GM12878 (cell line): Measurements from ENCODE around the gene NELFB. TPM values are rescaled to one million over a fixed set of nuclear protein-coding genes. Genes with fewer than 3 reads are reported as not detected.

Experiments
- BRCA1 ChIP-seq: IDR thresholded peaks from 2 replicates; pipeline ENCODE4 v1.6.1; 2011; ENCODE audit warnings: low read depth, low read length, improper control_type of control experiment
- CBX3 ChIP-seq: fragments of 200-600 bp; sonication (generic); IDR thresholded peaks from 2 replicates; pipeline ENCODE4 v1.6.1; 2016; ENCODE audit warnings: low read depth, borderline replicate concordance
- CEBPZ ChIP-seq: fragments of 150-350 bp; IDR thresholded peaks from 2 replicates; pipeline ENCODE4 v1.6.1; 2016; ENCODE audit warnings: low read depth, low read length
- CTCF ChIP-seq, 3 experiments: IDR thresholded peaks in 2 of 3; conservative IDR thresholded peaks in 1 of 3; 2 replicates each; pipeline ENCODE4 v1.5.1; 2011; ENCODE audit warnings: low read depth in 3 of 3, low read length in 3 of 3, mild to moderate bottlenecking in 3 of 3, control low read depth in 2 of 3, moderate library complexity in 2 of 3, inconsistent platforms in 1 of 3, mixed read lengths in 1 of 3; ENCODE audit not compliant: control insufficient read depth in 2 of 3, insufficient read depth in 1 of 3; ENCODE audit errors: extremely low read depth in 1 of 3
- FOXK2 ChIP-seq: fragments of 450-650 bp; IDR thresholded peaks from 2 replicates; pipeline ENCODE4 v1.6.1; 2017; ENCODE audit warnings: mild to moderate bottlenecking, moderate library complexity
- HCFC1 ChIP-seq: fragments of 150-350 bp; IDR thresholded peaks from 2 replicates; pipeline ENCODE4 v1.6.1; 2014; ENCODE audit warnings: low read length
- IKZF1 ChIP-seq: fragments of 450-650 bp; conservative IDR thresholded peaks from 2 replicates; pipeline ENCODE4 v1.6.1; 2017; ENCODE audit warnings: antibody characterized with exemption, mild to moderate bottlenecking
- IKZF2 ChIP-seq, 2 experiments: fragments of 450-650 bp; IDR thresholded peaks; 2 replicates each; pipeline ENCODE4 v1.6.1; 2017; ENCODE audit warnings: mild to moderate bottlenecking in 2 of 2, moderate library complexity in 2 of 2
- IRF3 ChIP-seq: fragments of 450-650 bp; IDR thresholded peaks from 2 replicates; pipeline ENCODE4 v1.6.1; 2014; ENCODE audit warnings: mild to moderate bottlenecking
- IRF5 ChIP-seq: fragments of 450-650 bp; IDR thresholded peaks from 2 replicates; pipeline ENCODE4 v1.6.1; 2017; ENCODE audit warnings: borderline replicate concordance
- NFXL1 ChIP-seq: fragments of 450-650 bp; IDR thresholded peaks from 2 replicates; pipeline ENCODE4 v1.6.1; 2017; ENCODE audit warnings: antibody characterized with exemption, mild to moderate bottlenecking, borderline replicate concordance
- NFYB ChIP-seq: IDR thresholded peaks from 2 replicates; pipeline ENCODE4 v1.6.1; 2011; ENCODE audit warnings: low read depth, mild to moderate bottlenecking, low read length, improper control_type of control experiment, moderate library complexity; ENCODE audit not compliant: insufficient read depth
- NKRF ChIP-seq: fragments of 450-650 bp; conservative IDR thresholded peaks from 2 replicates; pipeline ENCODE4 v1.6.1; 2017; ENCODE audit warnings: mild to moderate bottlenecking, moderate library complexity
- NR2F1 ChIP-seq: fragments of 450-650 bp; conservative IDR thresholded peaks from 2 replicates; pipeline ENCODE4 v1.6.1; 2017; ENCODE audit warnings: mild to moderate bottlenecking
- NRF1 ChIP-seq: conservative IDR thresholded peaks from 2 replicates; pipeline ENCODE4 v1.6.1; 2011; ENCODE audit warnings: mild to moderate bottlenecking, low read depth, low read length, improper control_type of control experiment
- PML ChIP-seq: IDR thresholded peaks from 2 replicates; pipeline ENCODE4 v1.6.1; 2012; ENCODE audit warnings: low read length, inconsistent platforms
- POLR2AphosphoS2 ChIP-seq: IDR thresholded peaks from 2 replicates; pipeline ENCODE4 v1.6.1; 2011; ENCODE audit warnings: low read depth, mild to moderate bottlenecking, low read length, improper control_type of control experiment, moderate library complexity
- RB1 ChIP-seq: fragments of 450-650 bp; formaldehyde crosslinking; IDR thresholded peaks from 2 replicates; pipeline ENCODE4 v1.6.1; 2017; ENCODE audit warnings: mild to moderate bottlenecking, borderline replicate concordance
- RCOR1 ChIP-seq: conservative IDR thresholded peaks from 2 replicates; pipeline ENCODE4 v1.6.1; 2012; ENCODE audit warnings: low read depth, low read length, improper control_type of control experiment
- RELA ChIP-seq: fragments of 450-650 bp; IDR thresholded peaks from 2 replicates; pipeline ENCODE4 v1.8.0; 2014; ENCODE audit warnings: borderline replicate concordance; ENCODE audit not compliant: partially characterized antibody
- TCF3 ChIP-seq: IDR thresholded peaks from 2 replicates; pipeline ENCODE4 v1.6.1; 2012; ENCODE audit warnings: low read depth, mild to moderate bottlenecking, low read length, borderline replicate concordance; ENCODE audit not compliant: insufficient read depth
- ZNF217 ChIP-seq: fragments of 450-650 bp; IDR thresholded peaks from 2 replicates; pipeline ENCODE4 v1.6.1; 2017; ENCODE audit warnings: antibody characterized with exemption, mild to moderate bottlenecking
- polyA plus RNA-seq, 11 experiments: library from polyadenylated mRNA; depleted of rRNA in 4 of 11; unstranded in 6 of 11; stranded (reverse) in 5 of 11; fragments of >200 nt; fragmentation: Nextera tagmentation in 4 of 11; fragmentation: Illumina TruSeq in 1 of 11; extraction: Ambion mirVana in 4 of 11; extraction: Trizol in 1 of 11; gene quantifications; 1 replicate in 1 of 11; 2 replicates in 10 of 11; pipeline versions ENCODE4 v1.2.1 to v1.2.3, GENCODE V29; 2011 to 2016; ENCODE audit warnings: inconsistent platforms in 2 of 11, missing spikeins in 2 of 11, low read depth in 1 of 11
- total RNA-seq, 4 experiments: library from RNA; depleted of rRNA in 3 of 4; stranded (reverse); fragments of >200 nt in 3 of 4; fragmentation: Illumina TruSeq in 1 of 4; extraction: Trizol in 1 of 4; gene quantifications; 2 replicates each; pipeline versions ENCODE4 v1.2.1 to v1.2.3, GENCODE V29; 2013 to 2021

NELFB gene
- total and polyA plus RNA-seq, 10 of the 15 experiments (the other 5 are each of a cell fraction or from before 2014, with no cell fraction given): 0.19 to 63.4 (median 30.9) TPM

- no peak for TF ChIP-seq RCOR1
- no peak for TF ChIP-seq HCFC1
- peak; percentile 29 for TF ChIP-seq NR2F1
- TF ChIP-seq IKZF2 (IDR thresholded peaks at IDR 0.05): no peak
- TF ChIP-seq PML: no peak
- peak; percentile 57; the same call in 1 of the 2 replicates for TF ChIP-seq RB1
- no peak for TF ChIP-seq CEBPZ
- no peak for TF ChIP-seq IRF5
- no peak for TF ChIP-seq CBX3
- TF ChIP-seq TCF3: no peak
- no peak for TF ChIP-seq NFXL1
- no peak for TF ChIP-seq RELA
- peak; percentile 50 to 69 (median 53); a peak in 5 of 6 replicates for TF ChIP-seq CTCF (IDR thresholded peaks at IDR 0.05 in 2 of 3, conservative IDR thresholded peaks at IDR 0.05 in 1 of 3; ENCODE audit: control insufficient read depth in 2 of 3, extremely low read depth in 1 of 3, insufficient read depth in 1 of 3, low read depth in 3 of 3, low read length in 3 of 3)
- TF ChIP-seq NRF1: no peak
- TF ChIP-seq NFYB: no peak
- TF ChIP-seq IRF3: no peak
- no peak for TF ChIP-seq POLR2AphosphoS2
- TF ChIP-seq FOXK2: no peak
- 0 out of 2 replicates have a peak, but pooled peaks have one; percentile 22 for TF ChIP-seq ZNF217
- TF ChIP-seq NKRF: 0 out of 2 replicates have a peak, but pooled peaks have one; percentile 34
- peak; percentile 80 for TF ChIP-seq IKZF1
- no peak for TF ChIP-seq BRCA1
Measured at GRCh38 chr9:137295238-137295811, 40.2 kb downstream of the NELFB start (continued).
